ENCODE results near the gene RILPL1.

GRCh38 chr12:123489580-123489979, 43.9 kb downstream of the RILPL1 start:
- no peak for TF ChIP-seq GATA2 (IDR thresholded peaks at IDR 0.05; ENCODE audit: low read depth, low read length)
- TF ChIP-seq GATA3 (IDR thresholded peaks at IDR 0.05; ENCODE audit: low read depth, low read length): no peak

Data from SH-SY5Y (cell line).